Activated T-helper 1 cell treated with anti-CD3 and anti-CD28 coated beads, Interleukin-12 subunit alpha, Interleukin-12 subunit beta, Interleukin-2, Interleukin-4 antibody, amounts not matched to agents 30 ng/mL and 10 ng/mL and 1 ng/mL, durations not matched to agents 14 hours and 24 hours and 36 hours (primary cell): ENCODE measurements around the gene ACTA2. TPM values are rescaled to one million over a fixed set of nuclear protein-coding genes. Genes with fewer than 3 reads are reported as not detected.
A peak's percentile ranks its signal among the peaks of the same experiment; 100 is the strongest.

ENCODE experiments used
- DNase-seq: peaks from one replicate; pipeline ENCODE4 v3.0.0; 2021; ENCODE audit warnings: low spot score
- H3K27ac Mint-ChIP-seq: one replicate; pipeline ENCODE4 v1.8.0; 2021; ENCODE audit warnings: mild to moderate bottlenecking, mixed read lengths
- H3K27me3 Mint-ChIP-seq: one replicate; pipeline ENCODE4 v1.8.0; 2022; ENCODE audit warnings: mild to moderate bottlenecking, moderate library complexity, mixed read lengths; ENCODE audit not compliant: insufficient read depth
- H3K36me3 Mint-ChIP-seq: one replicate; pipeline ENCODE4 v1.8.0; 2021; ENCODE audit warnings: low read depth, mixed read lengths
- H3K4me1 Mint-ChIP-seq: one replicate; pipeline ENCODE4 v1.8.0; 2021; ENCODE audit warnings: low read depth, mixed read lengths
- H3K4me3 Mint-ChIP-seq: one replicate; pipeline ENCODE4 v1.8.0; 2021; ENCODE audit warnings: mild to moderate bottlenecking, moderate library complexity, mixed read lengths
- H3K9me3 Mint-ChIP-seq: one replicate; pipeline ENCODE4 v1.8.0; 2021; ENCODE audit warnings: mixed read lengths
- intact Hi-C: fragments of 100-400 bp; cut with micrococcal nuclease; formaldehyde crosslinking; loops from one replicate; pipeline ENCODE4 v1.15.1; 2024
- total RNA-seq: library from RNA; stranded (reverse); gene quantifications from 2 replicates; pipeline ENCODE4 v1.2.3, GENCODE V29; 2022

The ACTA2 gene
- total RNA-seq, 1 donor from 2014 or later, result 12.2 TPM

- Mint-ChIP-seq H3K27ac (no peak overlapping the region), H3K27me3 (no peaks in the 10 kb centered on the region), H3K36me3 (peaks cover 59% of the 10 kb centered on the region), H3K9me3 (no peaks in the 10 kb centered on the region), H3K4me1 (peaks cover 29% of the 10 kb centered on the region), H3K4me3 (no peak overlapping the region)
- intact Hi-C loops, result loop anchor here (10.0 kb wide), 1 partner anchor 632 kb away; no protein-coding TSS in a partner anchor
- DNase-seq, result no peak
Measured at GRCh38 chr10:88906921-88907320, 45.7 kb downstream of the ACTA2 start.

GRCh38 chr10:88903715-88904114, 48.9 kb downstream of the ACTA2 start:
- H3K4me1 Mint-ChIP-seq, result peaks cover 57% of the 10 kb centered on the region
- DNase-seq, result no peak
- no peak overlapping the region for H3K27ac Mint-ChIP-seq
- H3K4me3 Mint-ChIP-seq, result no peak overlapping the region
- intact Hi-C loops, result loop anchor here (10.0 kb wide), 1 partner anchor 629 kb away; no protein-coding TSS in a partner anchor
- H3K27me3 Mint-ChIP-seq, result no peaks in the 10 kb centered on the region
- peaks cover 52% of the 10 kb centered on the region for H3K36me3 Mint-ChIP-seq
- no peaks in the 10 kb centered on the region for H3K9me3 Mint-ChIP-seq

GRCh38 chr10:88901984-88902789, 50.4 kb downstream of the ACTA2 start:
- intact Hi-C loops, result loop anchor here (1.0 to 10.0 kb wide), 7 partner anchors 22 to 627 kb away; partner anchors contain the start of gene STAMBPL1
- peaks cover 53% of the 10 kb centered on the region for H3K36me3 Mint-ChIP-seq
- H3K27me3 Mint-ChIP-seq, result no peaks in the 10 kb centered on the region
- H3K27ac Mint-ChIP-seq, result peak overlapping the region; percentile 89
- H3K9me3 Mint-ChIP-seq, result no peaks in the 10 kb centered on the region
- H3K4me1 Mint-ChIP-seq, result peaks cover 60% of the 10 kb centered on the region
- DNase-seq, result no peak
- peak overlapping the region; percentile 73 for H3K4me3 Mint-ChIP-seq

- H3K9me3 Mint-ChIP-seq, result no peaks in the 10 kb centered on the region
- peak overlapping the region; percentile 73 for H3K4me3 Mint-ChIP-seq
- H3K27ac Mint-ChIP-seq, result peak overlapping the region; percentile 89
- H3K27me3 Mint-ChIP-seq, result no peaks in the 10 kb centered on the region
- peaks cover 50% of the 10 kb centered on the region for H3K36me3 Mint-ChIP-seq
- DNase-seq, result no peak
- intact Hi-C loops, result loop anchor here (1.0 to 10.0 kb wide), 6 partner anchors 21 to 627 kb away; partner anchors contain the start of gene STAMBPL1
- H3K4me1 Mint-ChIP-seq, result peaks cover 68% of the 10 kb centered on the region
Measured at GRCh38 chr10:88901206-88901983, 51.2 kb downstream of the ACTA2 start.

- Mint-ChIP-seq H3K27ac (no peak overlapping the region), H3K36me3 (peaks cover 43% of the 10 kb centered on the region), H3K9me3 (no peaks in the 10 kb centered on the region), H3K4me3 (no peak overlapping the region), H3K27me3 (no peaks in the 10 kb centered on the region), H3K4me1 (peaks cover 80% of the 10 kb centered on the region)
- DNase-seq, result no peak
- intact Hi-C loops, result loop anchor here (2.0 to 10.0 kb wide), 3 partner anchors 33 to 625 kb away; no protein-coding TSS in a partner anchor
Measured at GRCh38 chr10:88899886-88900285, 52.7 kb downstream of the ACTA2 start.

GRCh38 chr10:88898727-88899126, 53.8 kb downstream of the ACTA2 start:
- DNase-seq, result no peak
- Mint-ChIP-seq H3K27me3 (no peaks in the 10 kb centered on the region), H3K4me1 (peaks cover 77% of the 10 kb centered on the region), H3K27ac (peak overlapping the region; percentile 12), H3K9me3 (no peaks in the 10 kb centered on the region), H3K36me3 (peaks cover 41% of the 10 kb centered on the region), H3K4me3 (no peak overlapping the region)
- intact Hi-C loops, result no loop called here

- peaks cover 70% of the 10 kb centered on the region for H3K4me1 Mint-ChIP-seq
- H3K36me3 Mint-ChIP-seq, result peaks cover 38% of the 10 kb centered on the region
- H3K27me3 Mint-ChIP-seq, result no peaks in the 10 kb centered on the region
- DNase-seq, result no peak
- H3K4me3 Mint-ChIP-seq, result peak overlapping the region; percentile 32
- H3K27ac Mint-ChIP-seq, result peak overlapping the region; percentile 87
- intact Hi-C loops, result loop anchor here (1.0 kb wide), 2 partner anchors 11 to 17 kb away; partner anchors contain the start of gene STAMBPL1
- no peaks in the 10 kb centered on the region for H3K9me3 Mint-ChIP-seq
Measured at GRCh38 chr10:88896994-88897853, 55.3 kb downstream of the ACTA2 start.

- H3K4me3 Mint-ChIP-seq, result peak overlapping the region; percentile 45
- peaks cover 32% of the 10 kb centered on the region for H3K36me3 Mint-ChIP-seq
- peak overlapping the region; percentile 87 for H3K27ac Mint-ChIP-seq
Measured at GRCh38 chr10:88896372-88896993, 56.1 kb downstream of the ACTA2 start.

GRCh38 chr10:88895250-88895649, 57.3 kb downstream of the ACTA2 start:
- no peak overlapping the region for H3K4me3 Mint-ChIP-seq
- H3K36me3 Mint-ChIP-seq, result peaks cover 31% of the 10 kb centered on the region
- no peaks in the 10 kb centered on the region for H3K9me3 Mint-ChIP-seq
- peaks cover 62% of the 10 kb centered on the region for H3K4me1 Mint-ChIP-seq
- DNase-seq, result no peak
- H3K27ac Mint-ChIP-seq, result no peak overlapping the region
- intact Hi-C loops, result no loop called here
- no peaks in the 10 kb centered on the region for H3K27me3 Mint-ChIP-seq

More at GRCh38 chr10:88896372-88896993, 56.1 kb downstream of the ACTA2 start:
- Mint-ChIP-seq H3K27me3 (no peaks in the 10 kb centered on the region), H3K9me3 (no peaks in the 10 kb centered on the region), H3K4me1 (peaks cover 66% of the 10 kb centered on the region)
- intact Hi-C loops, result no loop called here
- DNase-seq, result no peak

- intact Hi-C loops, result no loop called here
- no peaks in the 10 kb centered on the region for H3K9me3 Mint-ChIP-seq
- peaks cover 34% of the 10 kb centered on the region for H3K36me3 Mint-ChIP-seq
- H3K27ac Mint-ChIP-seq, result no peak overlapping the region
- no peak for DNase-seq
- H3K27me3 Mint-ChIP-seq, result no peaks in the 10 kb centered on the region
- H3K4me3 Mint-ChIP-seq, result no peak overlapping the region
- peaks cover 62% of the 10 kb centered on the region for H3K4me1 Mint-ChIP-seq
Measured at GRCh38 chr10:88893611-88894010, 59.0 kb downstream of the ACTA2 start.

- H3K9me3 Mint-ChIP-seq, result no peaks in the 10 kb centered on the region
- DNase-seq, result no peak
- no peak overlapping the region for H3K4me3 Mint-ChIP-seq
- peaks cover 35% of the 10 kb centered on the region for H3K36me3 Mint-ChIP-seq
- no peak overlapping the region for H3K27ac Mint-ChIP-seq
- peaks cover 60% of the 10 kb centered on the region for H3K4me1 Mint-ChIP-seq
- intact Hi-C loops, result no loop called here
- no peaks in the 10 kb centered on the region for H3K27me3 Mint-ChIP-seq
Measured at GRCh38 chr10:88892222-88892967, 60.2 kb downstream of the ACTA2 start.
